Transverse colon (tissue), 4 donors: Measurements from ENCODE around the gene CTBP1. TPM values are rescaled to one million over a fixed set of nuclear protein-coding genes. Genes with fewer than 3 reads are reported as not detected.

Experiments used
- DNase-seq: peaks from one replicate; pipeline ENCODE4 v3.0.0-alpha.2; 2019
- H3K27ac ChIP-seq, 4 donors: fragments of 200-600 bp; sonication (generic); 2 replicates each; pipeline ENCODE4 v1.5.1; 2016 to 2018; ENCODE audit warnings: inconsistent platforms in 4 of 4
- H3K27me3 ChIP-seq: fragments of 200-600 bp; sonication (generic); 2 replicates; pipeline ENCODE4 v1.5.1; 2017; ENCODE audit warnings: inconsistent platforms
- H3K36me3 ChIP-seq, 4 donors: fragments of 200-600 bp; sonication (generic); 2 replicates each; pipeline ENCODE4 v1.5.1; 2017 to 2019; ENCODE audit warnings: inconsistent platforms in 4 of 4
- H3K4me1 ChIP-seq, 4 donors: fragments of 200-600 bp; sonication (generic); 2 replicates each; pipeline ENCODE4 v1.5.1; 2017 to 2020; ENCODE audit warnings: inconsistent platforms in 4 of 4
- H3K4me3 ChIP-seq, 4 donors: fragments of 200-600 bp; sonication (generic); 1 replicate in 1 of 4; 2 replicates in 3 of 4; pipeline versions ENCODE4 v1.5.1 to v1.6.1; 2017 to 2019; ENCODE audit warnings: inconsistent platforms in 4 of 4
- H3K9me3 ChIP-seq, 2 donors: fragments of 200-600 bp; sonication (generic); 2 replicates each; pipeline ENCODE4 v1.5.1; 2017 to 2019; ENCODE audit warnings: inconsistent platforms in 2 of 2
- EP300 ChIP-seq: sonication (generic); formaldehyde crosslinking; IDR thresholded peaks from one replicate; pipeline ENCODE4 v1.6.1; 2017; ENCODE audit warnings: antibody characterized with exemption, low read depth
- POLR2A ChIP-seq: fragments of 450-650 bp; IDR thresholded peaks from one replicate; pipeline ENCODE4 v1.6.1; 2016; ENCODE audit warnings: antibody characterized with exemption, mild to moderate bottlenecking, moderate library complexity
- POLR2AphosphoS5 ChIP-seq, 3 donors: sonication (generic); formaldehyde crosslinking; IDR thresholded peaks; one replicate each; pipeline ENCODE4 v1.6.1; 2016; ENCODE audit warnings: antibody characterized with exemption in 3 of 3
- WGBS, 2 donors: methylation state at CpG; one replicate each; pipeline ENCODE4 v1.1.5; 2018; ENCODE audit warnings: low coverage in 1 of 2; 5-methylcytosine and 5-hydroxymethylcytosine counted together
- in situ Hi-C, 4 donors: fragments of 200-750 bp; cut with MboI; loops; one replicate each; pipeline versions ENCODE4 v1.15.0 to v1.15.1; 2017; ENCODE audit warnings: low sequenced_read_pairs in 3 of 4, low pct_ligation_motif_present in 1 of 4, low pct_unique_long_range_greater_than_20kb in 1 of 4
- intact Hi-C: fragments of 100-400 bp; cut with DNase I; formaldehyde crosslinking; loops from one replicate; pipeline ENCODE4 v1.15.1; 2023; ENCODE audit warnings: low total_unique reads
- total RNA-seq, 4 donors: library from RNA; depleted of rRNA; stranded (reverse); fragments of >200 nt; gene quantifications; one replicate each; pipeline ENCODE4 v1.1.0, GENCODE V29; 2016
- TF ChIP-seq, protein P1 (sequence below), 5 experiments: fragments of 200-600 bp in 3 of 5; fragments of 450-650 bp in 2 of 5; sonication (generic) in 3 of 5; IDR thresholded peaks; 1 replicate in 2 of 5; 2 replicates in 3 of 5; pipeline ENCODE4 v1.5.1; 2016 to 2017; ENCODE audit warnings: antibody characterized with exemption in 5 of 5, inconsistent platforms in 3 of 5, mild to moderate bottlenecking in 2 of 5, moderate library complexity in 1 of 5

The CTBP1 gene
- total RNA-seq, 4 donors from 2014 or later: 183 to 457 (median 243) TPM

DNA sequence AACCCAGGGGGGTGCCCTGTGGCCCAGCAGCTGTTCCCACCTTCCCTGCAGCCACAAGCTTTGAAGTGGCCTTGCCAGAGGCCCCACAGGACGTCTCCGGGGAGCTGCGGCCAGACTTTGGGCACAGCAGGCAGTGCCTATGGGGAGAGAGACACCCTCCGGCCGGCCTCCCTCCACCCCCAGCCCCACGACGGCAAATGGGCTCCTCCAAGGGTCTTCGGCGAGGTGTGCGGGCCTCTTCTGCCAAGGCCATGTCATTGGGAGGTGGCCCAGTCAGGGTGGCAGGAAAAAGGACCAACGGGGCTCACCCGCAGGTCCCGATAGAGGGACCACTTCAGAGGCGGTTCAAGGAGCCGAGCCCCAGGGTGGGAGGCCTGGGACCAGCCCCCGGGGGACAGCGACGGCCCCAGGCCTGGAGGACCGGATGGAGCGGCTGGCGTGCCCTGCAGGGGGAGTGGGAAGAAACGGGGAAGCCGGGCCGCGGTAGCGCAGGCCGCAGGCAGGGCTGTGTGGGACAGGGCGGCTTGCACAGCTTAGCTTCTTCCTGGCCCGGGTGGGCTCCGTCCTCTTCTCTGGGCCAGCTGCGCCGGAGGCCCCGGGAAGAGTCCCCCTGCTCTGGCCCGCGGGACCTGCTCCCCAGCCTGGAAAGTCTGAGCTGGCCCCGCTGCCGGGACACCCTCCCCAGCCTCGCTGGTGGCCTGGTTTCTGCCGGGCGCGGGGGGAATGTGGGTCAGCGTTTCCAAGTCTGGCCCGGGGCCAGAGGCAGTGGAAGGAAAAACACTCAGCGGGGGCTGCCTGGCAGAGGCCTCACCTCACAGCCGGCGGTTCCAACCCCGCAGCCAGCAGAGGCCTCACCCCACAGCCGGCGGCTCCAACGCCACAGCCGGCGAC lies 54.7 kb downstream of the CTBP1 start:
- H3K4me3 ChIP-seq: peak overlapping the region in 1 of 4 donors; percentile 34
- TF ChIP-seq POLR2AphosphoS5 (IDR thresholded peaks at IDR 0.05): peak in 2 of 3 donors; percentile 54 to 56
- no peak for TF ChIP-seq POLR2A
- H3K36me3 ChIP-seq: no peaks in the 10 kb centered on the region
- H3K4me1 ChIP-seq: peaks cover 19 to 34% (median 28%) of the 10 kb centered on the region in 4 donors
- intact Hi-C loops: no loop called here
- H3K9me3 ChIP-seq: no peaks in the 10 kb centered on the region
- no peaks in the 10 kb centered on the region for H3K27me3 ChIP-seq
- WGBS, 2 donors: 77% methylated on average over 52 of the region's 52 CpGs; no CpG with 5 or more reads in 1 of the 2 donors
- H3K27ac ChIP-seq: peak overlapping the region; percentile 79 to 90 (median 82)
- DNase-seq: peak; percentile 58
- in situ Hi-C loops: no loop called here

DNA sequence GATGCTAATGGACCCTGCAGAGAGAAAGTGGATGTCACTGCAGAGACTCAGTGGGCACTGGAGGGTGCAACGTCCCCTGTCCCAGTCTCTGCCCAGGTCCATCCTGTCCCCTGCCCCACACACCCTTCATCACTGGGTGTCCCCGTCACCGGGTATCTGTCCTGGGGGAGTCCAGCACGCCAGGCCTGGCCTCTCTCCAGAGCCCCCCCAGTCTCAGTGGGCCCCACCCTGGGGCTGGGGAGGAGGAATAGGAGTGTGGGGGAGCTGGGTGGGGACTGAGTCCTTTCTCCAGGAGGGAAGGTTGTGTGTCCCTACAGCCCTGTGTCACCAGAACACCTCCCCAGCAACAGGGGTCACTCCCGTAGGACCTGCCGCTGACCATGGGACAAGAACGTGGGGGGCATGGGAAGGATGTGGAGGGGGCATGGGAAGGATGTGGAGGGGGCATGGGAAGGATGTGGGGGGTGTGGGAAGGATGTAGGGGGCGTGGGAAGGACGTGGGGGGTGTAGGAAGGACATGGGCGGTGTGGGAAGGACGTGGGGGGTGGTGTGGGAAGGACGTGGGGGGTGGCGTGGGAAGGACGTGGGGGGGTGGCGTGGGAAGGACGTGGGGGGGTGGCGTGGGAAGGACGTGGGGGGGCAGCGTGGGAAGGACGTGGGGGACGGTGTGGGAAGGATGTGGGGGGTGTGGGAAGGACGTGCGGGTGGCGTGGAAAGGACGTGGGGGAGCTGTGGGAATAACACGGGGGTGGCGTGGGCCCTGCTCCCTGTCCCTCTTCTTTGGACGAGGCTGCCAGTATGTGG lies 55.5 kb downstream of the CTBP1 start:
- H3K27ac ChIP-seq: peak overlapping the region; percentile 81 to 91 (median 85)
- 60% methylated on average over 12 of the region's 28 CpGs; no CpG with 5 or more reads in 1 of the 2 donors for WGBS, 2 donors
- intact Hi-C loops (no loop called here), in situ Hi-C loops (no loop called here)
- no peaks in the 10 kb centered on the region for H3K36me3 ChIP-seq
- no peaks in the 10 kb centered on the region for H3K9me3 ChIP-seq
- H3K27me3 ChIP-seq: no peaks in the 10 kb centered on the region
- H3K4me3 ChIP-seq: peak overlapping the region in 1 of 4 donors; percentile 34
- TF ChIP-seq, protein P1, sequence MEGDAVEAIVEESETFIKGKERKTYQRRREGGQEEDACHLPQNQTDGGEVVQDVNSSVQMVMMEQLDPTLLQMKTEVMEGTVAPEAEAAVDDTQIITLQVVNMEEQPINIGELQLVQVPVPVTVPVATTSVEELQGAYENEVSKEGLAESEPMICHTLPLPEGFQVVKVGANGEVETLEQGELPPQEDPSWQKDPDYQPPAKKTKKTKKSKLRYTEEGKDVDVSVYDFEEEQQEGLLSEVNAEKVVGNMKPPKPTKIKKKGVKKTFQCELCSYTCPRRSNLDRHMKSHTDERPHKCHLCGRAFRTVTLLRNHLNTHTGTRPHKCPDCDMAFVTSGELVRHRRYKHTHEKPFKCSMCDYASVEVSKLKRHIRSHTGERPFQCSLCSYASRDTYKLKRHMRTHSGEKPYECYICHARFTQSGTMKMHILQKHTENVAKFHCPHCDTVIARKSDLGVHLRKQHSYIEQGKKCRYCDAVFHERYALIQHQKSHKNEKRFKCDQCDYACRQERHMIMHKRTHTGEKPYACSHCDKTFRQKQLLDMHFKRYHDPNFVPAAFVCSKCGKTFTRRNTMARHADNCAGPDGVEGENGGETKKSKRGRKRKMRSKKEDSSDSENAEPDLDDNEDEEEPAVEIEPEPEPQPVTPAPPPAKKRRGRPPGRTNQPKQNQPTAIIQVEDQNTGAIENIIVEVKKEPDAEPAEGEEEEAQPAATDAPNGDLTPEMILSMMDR (IDR thresholded peaks at IDR 0.05): no peak
- TF ChIP-seq POLR2A: no peak
- TF ChIP-seq POLR2AphosphoS5 (IDR thresholded peaks at IDR 0.05): no peak
- TF ChIP-seq EP300: no peak
- DNase-seq: no peak
- H3K4me1 ChIP-seq: peaks cover 19 to 34% (median 28%) of the 10 kb centered on the region in 4 donors

DNA sequence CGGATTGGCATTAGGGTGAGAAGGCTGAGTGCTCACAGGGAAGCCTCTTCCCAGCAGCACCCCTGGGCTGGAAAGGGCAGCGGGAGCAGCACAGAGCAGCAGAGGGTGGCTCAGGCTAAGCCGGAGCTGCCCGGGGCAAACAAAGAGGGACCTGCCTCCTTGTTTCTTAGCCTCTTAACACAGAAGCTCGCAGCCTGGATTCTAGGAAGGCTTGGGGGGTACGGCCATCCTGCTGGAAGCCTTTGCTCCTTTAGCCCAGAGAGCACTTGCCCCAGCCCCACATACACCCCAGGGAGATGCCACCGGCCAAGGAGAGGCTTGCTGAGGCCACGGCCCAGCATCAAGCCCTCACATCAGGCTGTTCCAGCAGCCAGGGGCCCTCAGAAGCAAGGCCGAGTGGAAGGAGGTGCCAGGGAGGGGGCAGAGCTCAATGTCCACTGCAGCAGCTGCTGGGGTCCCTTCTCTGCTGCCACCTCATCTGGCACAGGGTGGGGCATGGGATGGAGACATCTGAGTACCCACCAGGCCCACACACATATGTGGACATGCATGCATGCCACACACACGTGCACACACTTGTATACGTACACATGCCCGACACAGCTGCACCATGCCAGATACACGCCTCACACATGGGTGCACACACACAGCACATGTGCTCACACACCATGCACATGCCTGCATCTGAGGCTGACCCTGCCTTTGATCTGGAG lies 56.3 kb downstream of the CTBP1 start:
- DNase-seq: peak; percentile 23
- H3K36me3 ChIP-seq: no peaks in the 10 kb centered on the region
- in situ Hi-C loops: no loop called here
- peaks cover 19 to 36% (median 28%) of the 10 kb centered on the region in 4 donors for H3K4me1 ChIP-seq
- intact Hi-C loops: no loop called here
- H3K4me3 ChIP-seq: no peak overlapping the region
- H3K27ac ChIP-seq: peak overlapping the region; percentile 81 to 91 (median 84)
- no peaks in the 10 kb centered on the region for H3K9me3 ChIP-seq
- 60% methylated on average over 13 of the region's 13 CpGs; no CpG with 5 or more reads in 1 of the 2 donors for WGBS, 2 donors
- TF ChIP-seq, protein P1 (IDR thresholded peaks at IDR 0.05): no peak
- no peak for TF ChIP-seq POLR2A
- no peak for TF ChIP-seq POLR2AphosphoS5 (IDR thresholded peaks at IDR 0.05)
- TF ChIP-seq EP300: no peak
- no peaks in the 10 kb centered on the region for H3K27me3 ChIP-seq

DNA sequence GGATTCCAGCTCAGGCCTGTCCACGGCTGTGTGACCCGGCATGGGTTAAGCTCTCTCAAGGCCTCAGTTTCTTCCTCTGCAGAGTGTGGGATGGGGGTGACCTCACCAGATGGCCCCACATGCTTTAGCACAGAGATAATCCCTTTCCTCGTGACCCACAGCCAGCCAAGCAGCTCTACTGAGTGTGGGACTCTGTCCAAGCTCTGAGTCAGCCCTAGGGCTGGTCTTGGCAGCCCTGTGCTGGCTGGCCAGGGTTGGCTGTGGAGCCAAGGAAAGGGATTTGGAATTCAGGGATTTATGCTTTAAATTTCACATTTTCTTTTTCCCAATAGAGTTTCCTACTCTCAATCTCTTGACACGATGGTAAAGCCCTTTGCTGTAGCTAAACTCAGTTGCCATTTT lies 56.8 kb downstream of the CTBP1 start:
- TF ChIP-seq POLR2A (no peak), POLR2AphosphoS5 (IDR thresholded peaks at IDR 0.05) (peak; percentile 56 to 66 (median 65))
- intact Hi-C loops (no loop called here), in situ Hi-C loops (no loop called here)
- Histone ChIP-seq H3K4me3 (no peak overlapping the region), H3K9me3 (no peaks in the 10 kb centered on the region), H3K27me3 (no peaks in the 10 kb centered on the region), H3K27ac (peak overlapping the region; percentile 81 to 91 (median 84)), H3K36me3 (no peaks in the 10 kb centered on the region), H3K4me1 (peaks cover 19 to 42% (median 28%) of the 10 kb centered on the region in 4 donors)
- DNase-seq: peak; percentile 83
- WGBS, 2 donors: 35% methylated on average over 4 of the region's 4 CpGs; no CpG with 5 or more reads in 1 of the 2 donors
